HT-29 (cell line): ENCODE data around the gene METTL1. TPM values are rescaled to one million over a fixed set of nuclear protein-coding genes. Genes with fewer than 3 reads are reported as not detected.
"Not testable (repeated sequence)": the region's sequence is repeated elsewhere in the genome, so short reads cannot be mapped to it uniquely, and the experiment has no call there.

Source experiments
- DNase-seq: peaks from one replicate; pipeline ENCODE4 v3.0.0-alpha.2; 2015; ENCODE audit warnings: low spot score
- total RNA-seq: library from RNA; depleted of rRNA; stranded (reverse); fragments of >200 nt; shearing (Covaris generic); gene quantifications from 2 replicates; pipeline ENCODE4 v1.2.3, GENCODE V29; 2014; rRNA removed

METTL1 gene
- total RNA-seq, result 25.7 and 34.0 TPM in 2 replicates

DNA sequence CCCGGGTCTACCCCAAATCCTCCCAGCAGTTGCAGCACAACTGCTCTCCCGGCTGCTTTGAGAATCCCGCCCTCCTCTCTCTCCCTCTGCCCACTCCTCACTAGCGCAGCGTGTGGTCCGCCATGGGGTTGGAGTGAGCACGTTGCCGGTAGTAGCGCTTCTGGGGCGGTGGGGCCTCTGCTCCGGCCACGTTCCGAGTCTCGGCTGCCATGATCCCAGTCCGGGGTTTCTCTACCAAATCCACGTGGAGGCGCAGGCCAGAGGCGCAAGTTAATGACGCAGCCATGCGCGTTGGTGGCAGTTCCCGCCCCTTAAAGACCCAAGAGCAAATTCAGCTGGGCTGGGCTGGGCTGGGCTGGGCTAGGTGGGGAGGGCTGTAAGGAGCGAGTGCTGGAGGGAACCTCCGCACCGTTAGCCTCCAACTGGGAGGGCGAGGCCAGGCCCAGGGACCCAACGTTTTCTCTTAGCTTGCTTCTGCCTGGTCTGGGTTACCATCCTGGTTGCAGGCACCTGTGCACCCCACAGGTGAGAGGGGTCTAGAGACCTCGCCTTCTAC lies at the start of gene METTL1:
TSS of gene METTL1 (minus strand) at position 233 of the 556 bp plus-strand sequence. CDS start at position 211, 22 bp downstream.
- peak; percentile 98 for DNase-seq

DNA sequence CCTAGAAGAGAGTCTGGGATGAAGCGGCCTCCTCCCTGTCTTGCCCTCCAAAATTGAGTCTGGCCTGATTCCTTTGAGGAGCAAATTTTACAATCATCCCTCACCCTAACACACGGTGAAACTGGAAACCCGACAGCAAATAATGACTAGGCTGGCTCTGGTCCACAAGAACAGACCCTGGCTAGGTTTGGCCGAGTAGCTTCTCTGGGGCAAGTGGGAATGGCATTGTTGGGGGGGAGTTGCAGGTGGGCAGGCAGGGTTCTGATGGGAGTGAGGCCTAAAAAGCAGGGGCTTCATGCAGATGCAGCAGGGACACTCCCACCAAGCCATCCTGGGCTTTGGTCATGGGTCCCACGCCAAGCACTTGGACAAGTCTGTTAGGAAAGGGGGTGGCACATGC lies 49.1 kb upstream of the METTL1 start:
- not testable (repeated sequence) for DNase-seq

DNA sequence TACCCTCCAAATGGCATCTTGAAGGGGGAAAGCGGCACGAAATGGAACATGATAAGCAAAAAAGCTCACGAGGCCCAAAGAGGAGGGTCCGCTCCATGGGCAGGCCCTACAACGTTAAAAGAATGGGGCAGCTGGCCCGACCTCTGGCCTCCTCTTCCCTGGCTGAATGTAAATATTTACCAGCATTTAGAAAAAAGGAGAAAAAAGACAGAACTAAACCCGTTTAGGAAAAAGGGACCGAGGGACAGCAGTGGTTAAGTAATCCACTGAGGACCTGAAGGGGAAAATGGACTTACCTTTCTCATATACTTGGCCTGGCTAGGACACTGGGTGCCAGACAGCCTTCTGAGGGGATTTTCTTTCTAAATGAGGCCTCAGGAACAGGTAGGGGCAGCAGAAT lies 48.2 kb upstream of the METTL1 start:
- not testable (repeated sequence) for DNase-seq

DNA sequence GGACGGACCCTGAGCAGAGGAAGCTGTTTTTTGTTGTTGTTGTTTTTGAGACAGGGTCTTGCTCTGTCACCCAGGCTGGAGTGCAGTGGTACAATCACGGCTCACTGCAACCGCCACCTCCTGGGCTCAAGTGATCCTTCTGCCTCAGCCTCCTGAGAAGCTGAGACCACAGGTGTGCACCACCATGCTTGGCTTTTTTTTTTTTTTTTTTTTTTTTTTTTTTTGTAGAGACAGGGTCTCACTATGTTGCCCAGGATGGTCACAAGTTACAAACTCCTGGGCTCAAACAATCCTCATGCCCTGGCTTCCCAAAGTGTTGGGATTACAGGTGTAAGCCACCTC lies 46.1 kb upstream of the METTL1 start:
- not testable (repeated sequence) for DNase-seq

DNA sequence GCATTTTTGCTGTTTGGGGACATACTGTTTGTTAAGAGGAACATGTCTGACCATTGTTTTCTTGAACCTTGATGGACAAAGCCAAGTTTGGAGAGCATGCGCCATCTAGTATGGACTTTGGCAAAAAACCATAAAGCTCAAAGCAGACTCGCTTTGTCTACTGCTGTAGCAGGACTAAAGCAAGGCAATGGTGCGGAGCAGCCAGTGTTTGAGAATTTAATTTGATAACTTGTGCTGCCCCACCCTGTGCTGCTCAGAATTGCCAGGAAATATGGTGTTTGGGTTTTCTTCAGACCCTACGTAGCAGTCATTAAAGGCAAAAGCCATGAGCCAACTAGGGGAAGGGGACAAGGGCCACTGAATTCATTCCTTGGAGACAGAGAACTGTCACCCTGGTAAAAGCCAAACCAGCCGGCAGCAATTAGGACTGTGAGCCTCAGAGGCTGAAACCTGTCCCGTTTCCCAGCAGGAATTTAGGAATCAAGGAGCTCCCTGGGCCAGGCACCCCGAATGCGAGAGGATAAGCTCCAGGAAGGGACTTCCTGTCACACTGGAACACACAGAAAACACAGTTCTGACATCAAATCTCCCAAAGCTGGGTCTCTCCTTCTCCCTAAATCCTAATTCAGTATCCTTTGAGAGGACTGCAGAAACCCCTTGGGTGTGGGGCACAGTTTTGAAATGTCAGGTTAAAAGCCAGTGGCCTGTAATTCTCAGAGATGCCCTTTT lies 45.5 kb upstream of the METTL1 start:
- no peak for DNase-seq

DNA sequence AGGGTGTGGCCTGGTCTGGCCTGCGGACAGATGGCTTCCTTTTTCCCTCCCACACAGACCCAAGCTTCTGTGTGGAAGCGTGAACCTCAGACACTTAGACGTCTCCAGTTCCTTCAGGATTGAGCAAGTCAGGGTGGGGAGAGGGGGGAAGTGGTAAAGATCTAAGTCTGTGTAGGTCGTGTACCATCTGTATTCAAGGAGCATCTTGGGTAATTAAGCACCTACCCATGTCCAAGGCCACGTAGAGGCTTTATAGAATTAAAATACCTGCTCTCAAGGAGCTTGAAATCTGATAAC lies 44.9 kb upstream of the METTL1 start:
- no peak for DNase-seq

DNA sequence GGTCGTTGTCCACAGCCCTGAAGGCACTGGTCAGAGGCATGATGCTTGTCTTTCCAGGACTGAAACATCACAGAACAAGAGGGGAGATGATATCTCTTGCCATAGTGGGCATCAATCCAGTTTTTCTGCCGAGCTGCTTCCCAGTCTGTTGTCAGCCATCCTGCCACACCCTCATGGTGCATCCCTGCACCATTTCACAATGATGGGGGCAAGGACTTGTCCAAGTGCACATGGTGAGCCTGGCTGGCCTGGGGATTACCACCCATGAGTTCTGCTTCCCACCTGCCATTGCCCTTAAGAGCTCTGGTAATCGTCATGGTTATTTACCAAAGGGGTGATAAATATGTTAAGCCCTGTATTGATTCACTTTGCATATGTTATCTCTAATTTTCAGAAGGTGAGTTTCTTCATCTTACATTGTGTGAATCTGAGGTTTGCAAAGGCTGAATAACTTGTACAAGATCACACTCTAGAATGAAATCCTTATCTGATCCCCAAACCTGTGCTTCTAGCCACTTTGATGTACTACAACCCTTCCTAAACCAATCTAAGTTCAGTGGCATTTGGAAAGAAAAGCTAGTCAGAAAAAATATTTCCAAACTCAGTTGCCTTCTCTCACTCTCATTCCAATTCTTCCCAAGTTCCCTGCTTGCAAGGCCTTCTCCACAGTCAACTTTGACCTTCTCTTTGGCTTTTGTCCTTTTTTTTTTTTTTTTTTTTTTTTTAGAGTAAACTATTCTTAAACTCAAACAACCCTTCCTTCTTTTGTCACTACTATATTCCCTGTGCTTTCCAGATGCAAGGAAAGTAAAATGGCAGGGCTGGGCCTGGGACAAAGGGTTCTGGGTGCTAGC lies 44.3 kb upstream of the METTL1 start:
- DNase-seq, result no peak

DNA sequence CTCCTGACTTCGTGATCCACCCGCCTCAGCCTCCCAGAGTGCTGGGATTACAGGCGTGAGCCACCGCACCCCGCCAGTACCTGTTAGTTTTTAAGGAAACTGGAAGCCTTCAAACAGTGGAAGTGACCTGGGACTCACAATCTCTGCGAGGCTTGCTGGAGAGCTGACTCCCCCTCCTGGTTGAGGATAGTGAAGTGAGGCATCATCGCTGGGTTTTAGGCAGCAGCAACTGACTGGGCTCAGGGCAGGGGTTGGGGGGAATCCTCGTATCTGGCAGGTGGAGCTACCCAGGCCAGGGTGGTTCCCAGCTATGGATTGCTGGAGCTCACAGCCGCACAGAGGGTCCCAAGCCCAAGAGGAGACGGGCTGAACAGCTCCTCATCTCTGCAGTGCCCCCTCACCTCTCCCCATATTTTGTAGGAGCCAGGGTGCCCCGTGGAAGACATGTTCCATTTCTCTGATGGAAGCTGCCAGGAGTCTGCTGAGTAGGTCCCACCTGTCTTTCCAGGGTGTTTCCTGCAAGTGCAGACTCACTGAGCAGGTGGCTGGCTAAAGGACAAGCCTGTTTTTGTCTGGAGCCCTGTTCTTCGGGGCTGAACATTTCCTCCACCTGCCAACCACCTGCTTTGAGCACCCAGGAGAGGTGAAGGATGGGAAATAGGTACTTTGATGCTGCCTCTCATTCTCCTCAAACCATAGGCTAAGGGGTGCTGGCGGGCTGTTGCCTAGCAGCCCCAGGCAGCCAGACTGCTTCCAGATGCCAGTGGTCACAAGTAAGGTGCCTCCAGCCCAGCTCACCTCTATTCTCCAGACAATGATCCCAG lies 43.5 kb upstream of the METTL1 start:
- DNase-seq, result no peak

DNA sequence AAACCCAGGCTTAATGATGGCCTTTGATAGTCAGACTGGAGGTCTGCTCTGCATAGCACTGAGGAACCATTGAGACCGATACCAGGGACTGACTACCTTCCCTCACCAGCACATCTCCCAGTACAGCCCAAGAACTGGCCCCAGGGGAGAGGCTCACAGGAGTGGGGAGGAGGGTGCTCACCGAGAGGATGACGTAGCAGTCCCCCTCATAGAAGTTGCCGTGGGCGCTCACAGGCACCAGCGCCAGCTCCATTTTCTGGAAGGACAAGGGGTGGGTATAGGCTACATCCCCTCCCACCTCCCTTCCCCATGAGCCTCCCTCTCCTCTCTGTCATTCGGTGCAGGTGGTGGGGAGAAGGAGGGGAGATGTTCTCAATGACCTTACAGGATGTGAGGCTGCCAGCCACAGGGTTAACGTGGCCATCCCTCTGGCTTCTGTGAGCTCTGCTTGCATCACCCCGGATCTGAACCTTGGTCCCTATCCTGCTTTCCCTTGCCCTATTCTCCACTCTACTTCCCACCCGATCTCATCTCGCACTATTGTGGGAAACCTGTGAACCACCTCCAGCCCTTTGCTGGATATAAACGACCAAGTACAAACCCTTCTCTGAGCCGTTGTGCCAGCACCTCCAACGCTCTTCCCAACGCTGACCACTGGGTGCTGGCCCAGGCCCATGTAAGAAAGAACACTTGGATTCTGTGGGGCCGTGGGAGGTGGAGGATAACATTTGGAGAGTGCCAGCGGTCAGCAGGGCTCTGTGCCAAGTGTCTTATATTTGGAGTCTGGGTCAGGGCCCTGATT lies 42.3 kb upstream of the METTL1 start:
- no peak for DNase-seq

DNA sequence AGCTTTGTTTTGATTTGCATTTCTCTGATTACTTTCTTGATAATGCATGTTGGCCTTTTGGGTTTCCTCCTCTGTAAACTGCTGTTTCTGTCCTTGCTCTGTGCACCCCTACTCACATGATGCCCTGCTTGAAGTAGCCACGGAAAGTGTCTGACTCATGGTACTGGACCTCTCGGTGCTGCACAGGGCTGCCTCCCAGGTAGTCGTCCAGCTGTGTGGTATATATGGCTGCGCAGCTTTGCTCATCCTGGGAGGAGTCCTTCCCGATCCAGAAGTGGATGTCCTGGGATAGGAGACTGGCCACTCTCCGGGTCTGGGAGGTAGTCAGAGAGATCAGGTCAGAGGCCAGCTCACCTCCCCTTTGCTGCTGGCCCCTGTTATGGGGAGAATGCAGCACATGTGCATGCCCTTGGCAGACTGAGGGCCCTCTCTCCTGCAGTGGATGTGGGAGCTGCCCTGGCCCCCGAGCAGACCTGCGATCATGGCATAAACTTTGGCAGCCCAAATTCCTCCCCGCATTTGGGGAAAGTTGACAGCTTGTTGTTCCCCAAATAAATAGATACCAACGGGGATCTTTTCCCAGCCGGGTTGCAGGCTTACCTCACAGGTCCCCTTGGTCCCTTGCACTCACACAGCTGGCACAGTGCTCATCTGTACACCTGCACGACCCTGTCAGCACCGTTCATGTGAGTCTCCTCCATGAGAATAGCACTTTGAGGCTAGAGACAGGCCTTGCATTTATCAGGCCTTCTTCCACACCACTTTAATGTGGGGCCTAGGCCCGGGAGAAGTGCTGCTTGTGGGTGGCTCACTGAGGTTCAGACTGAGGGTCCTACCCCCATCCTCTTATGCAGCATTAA lies 41.4 kb upstream of the METTL1 start:
- no peak for DNase-seq

DNA sequence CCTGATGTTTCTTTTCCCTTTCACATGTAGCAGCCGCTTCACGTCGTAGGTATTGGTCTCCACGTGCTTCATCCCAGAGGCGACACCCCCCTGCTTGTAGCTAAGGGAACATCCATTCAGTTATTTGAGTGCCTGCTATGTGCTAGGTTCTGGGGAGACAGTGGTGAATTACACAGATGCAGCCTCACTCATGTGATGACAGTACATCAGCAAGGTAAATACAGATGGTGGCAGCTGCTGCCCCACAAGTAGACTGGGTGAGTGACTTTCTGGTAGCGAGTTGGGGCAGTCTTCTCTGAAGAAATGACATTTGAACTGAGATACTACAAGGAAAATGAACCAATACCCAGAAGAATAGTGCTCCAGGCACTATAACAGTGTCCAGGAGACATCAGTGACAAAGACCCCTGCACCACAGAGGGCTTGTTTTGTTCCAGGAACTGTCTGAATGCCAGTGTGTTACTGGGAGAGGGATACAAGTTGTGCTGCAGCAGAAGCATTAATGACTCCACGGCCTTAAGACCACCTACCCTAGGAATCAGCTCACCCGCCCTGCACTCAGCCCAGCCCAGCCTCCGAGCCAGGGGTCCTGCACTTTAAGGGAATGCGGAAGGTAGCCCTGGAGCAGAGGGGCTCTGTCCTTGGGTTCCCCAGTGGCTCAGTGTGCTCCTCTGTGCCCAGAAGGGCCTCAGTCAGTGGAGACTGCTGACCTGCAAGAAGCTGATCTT lies 39.3 kb upstream of the METTL1 start:
- DNase-seq, result no peak

DNA sequence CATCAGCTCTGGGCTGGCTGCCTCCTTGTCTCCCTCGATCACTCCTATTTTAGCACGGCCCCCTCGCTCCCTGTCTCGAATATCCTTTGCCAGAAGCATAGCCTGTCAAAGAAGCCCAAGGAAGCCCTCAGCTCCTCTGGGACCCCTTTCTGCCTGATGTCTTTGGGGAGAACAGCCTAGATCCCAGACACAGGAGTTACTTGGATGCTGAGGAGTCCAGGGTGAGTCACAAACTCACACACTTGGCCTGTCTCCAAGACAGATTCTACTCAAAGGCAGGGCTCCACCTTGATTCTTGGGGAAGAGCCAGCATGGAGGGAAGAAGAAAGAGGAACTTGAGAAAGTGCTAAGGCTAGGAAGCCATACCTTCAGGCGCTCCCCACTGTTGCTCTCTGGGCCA lies 38.5 kb upstream of the METTL1 start:
- DNase-seq, result peak; percentile 88

DNA sequence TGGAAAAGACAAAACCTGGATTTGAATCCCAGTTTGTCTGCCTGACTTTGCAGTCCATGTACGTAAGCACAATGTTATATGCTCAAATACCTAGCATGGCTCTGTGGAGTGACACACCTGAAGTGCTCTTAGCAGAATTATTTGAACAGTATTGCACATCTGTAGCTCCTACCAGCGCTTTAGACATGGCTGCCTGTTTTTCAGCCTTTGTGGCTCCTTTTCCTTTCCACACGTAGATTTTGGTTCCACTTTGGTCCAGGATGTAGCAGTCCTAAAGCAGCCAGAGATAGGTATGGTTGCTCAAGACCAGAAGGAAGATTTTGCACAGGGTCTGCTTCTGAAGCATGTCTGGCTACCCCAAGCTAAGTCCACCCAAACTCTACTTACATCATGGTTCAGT lies 37.5 kb upstream of the METTL1 start:
- no peak for DNase-seq

DNA sequence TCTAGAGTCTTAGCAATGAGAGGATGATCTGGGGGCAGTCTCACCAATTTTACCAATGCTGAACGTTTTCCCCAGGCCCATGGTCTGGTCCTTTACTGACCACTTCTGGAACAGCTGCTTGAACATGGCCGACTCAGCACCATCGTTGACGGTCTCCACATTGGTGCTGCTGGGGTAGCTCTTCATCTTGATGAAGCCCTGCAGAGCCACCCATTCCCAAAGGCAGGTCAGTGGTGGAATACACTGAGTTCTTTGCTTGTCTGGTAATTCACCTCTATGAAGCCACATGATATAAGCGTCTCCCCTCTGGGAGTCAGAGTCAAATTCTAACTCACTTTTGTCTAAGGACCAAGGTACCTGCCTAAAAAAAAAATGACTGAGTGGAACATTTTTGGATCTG lies 36.4 kb upstream of the METTL1 start:
- DNase-seq, result no peak

DNA sequence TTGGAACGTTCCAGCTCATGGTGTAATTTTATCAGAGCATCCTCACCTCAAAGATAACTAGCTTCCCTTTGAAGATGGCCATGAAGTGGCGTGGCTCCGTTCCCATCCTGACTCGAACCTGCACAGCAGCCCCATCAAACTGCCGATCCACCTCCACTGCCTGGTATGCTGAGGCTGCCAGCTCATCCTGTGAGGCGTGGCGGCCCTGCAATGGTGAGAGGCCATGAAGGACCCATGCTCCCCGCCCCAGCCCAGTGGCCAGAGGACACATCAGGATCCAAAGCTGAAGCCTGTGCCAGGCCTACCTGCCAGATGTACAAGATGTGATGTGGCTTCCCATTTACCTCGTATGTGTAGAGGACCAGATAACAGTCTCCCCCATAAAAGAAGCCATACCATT lies 35.4 kb upstream of the METTL1 start:
- no peak for DNase-seq

DNA sequence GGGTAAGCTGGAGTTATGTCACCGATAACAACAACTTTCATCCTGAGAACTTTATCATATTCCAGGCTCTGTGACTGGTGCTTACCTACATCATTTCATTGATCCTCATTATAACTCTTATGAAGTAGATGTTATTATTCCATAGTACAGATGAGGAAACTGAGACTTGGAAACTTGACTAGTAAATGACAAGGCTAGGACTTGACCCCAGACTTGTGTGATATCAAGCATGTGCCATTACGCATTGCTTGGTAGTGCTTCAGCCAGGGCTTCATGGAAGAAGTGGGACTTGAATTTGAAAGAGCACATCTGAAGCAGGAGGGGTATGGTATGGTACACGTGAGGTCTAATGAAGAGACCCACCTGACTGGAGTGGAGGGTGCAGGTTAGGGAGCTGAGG lies 34.8 kb upstream of the METTL1 start:
- DNase-seq, result no peak

DNA sequence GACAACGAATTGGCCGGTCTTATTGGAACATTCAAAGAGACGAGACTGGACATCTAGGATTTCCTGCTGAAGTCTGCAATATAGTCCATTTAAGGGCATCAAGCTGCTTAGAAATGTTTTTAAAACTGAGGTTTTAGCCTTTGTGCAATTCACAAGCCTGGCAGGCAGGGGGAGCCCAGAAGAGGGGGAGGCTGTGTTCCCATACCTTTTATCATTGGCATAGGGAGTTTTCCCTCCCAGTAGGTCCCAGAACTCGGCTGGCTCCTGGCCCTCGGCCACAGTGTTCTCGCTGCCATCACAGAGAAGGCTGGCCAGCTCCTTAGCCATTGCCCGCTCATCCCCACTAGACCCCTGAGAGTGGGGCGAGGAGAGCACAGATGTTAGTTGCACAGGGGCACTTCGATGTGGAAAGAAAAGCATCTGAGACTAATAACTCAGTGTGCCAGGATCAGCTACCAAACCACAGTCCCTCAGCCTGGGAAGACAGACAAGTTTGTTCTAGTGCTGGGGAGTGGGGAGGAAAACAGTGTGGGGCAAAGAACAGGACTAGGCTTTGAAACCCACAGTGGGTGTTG lies 31.5 kb upstream of the METTL1 start:
- peak; percentile 65 for DNase-seq

DNA sequence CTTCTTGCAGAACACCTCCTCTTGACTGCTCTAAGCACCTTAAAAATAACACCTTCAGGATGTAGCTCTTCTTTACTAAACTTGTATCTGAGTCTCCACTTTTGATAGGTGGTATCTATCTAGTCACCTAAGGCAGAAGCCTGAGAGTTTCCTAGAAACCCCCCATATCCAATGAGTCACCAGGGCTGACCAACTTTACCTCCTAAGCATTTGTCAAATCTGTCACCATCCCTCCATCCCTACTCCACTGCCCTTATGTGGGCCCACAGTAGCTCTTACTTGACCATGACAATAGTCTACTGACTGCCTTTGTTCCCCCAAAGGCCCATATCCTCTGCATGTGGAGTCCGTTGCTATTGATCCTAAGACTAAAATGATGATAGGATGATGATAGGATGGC lies 30.7 kb upstream of the METTL1 start:
- DNase-seq, result no peak

DNA sequence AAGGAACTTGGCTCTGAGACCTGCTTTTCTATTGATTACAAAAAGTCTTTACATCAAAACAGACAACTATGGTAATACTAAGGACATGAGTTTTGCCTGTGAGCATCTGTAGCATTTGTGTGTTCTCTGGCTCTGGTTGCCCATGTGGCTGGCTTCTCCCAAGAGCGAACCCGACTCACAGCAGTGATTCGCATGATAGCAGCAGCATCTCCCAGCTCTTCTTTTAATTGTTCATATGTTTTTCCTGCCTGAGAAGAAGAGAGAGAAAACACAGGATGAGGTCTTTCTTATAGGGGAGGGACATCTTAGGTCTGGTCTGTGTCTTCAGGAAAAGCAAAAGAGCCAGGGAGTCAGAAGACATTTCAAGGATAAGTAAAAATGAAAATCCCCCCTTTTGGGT lies 29.1 kb upstream of the METTL1 start:
- DNase-seq, result no peak
